ENCODE measurements around the gene MUC5AC.
"Not testable (repeated sequence)": the region's sequence is repeated elsewhere in the genome, so short reads cannot be mapped to it uniquely, and the experiment has no call there.

Gene MUC5AC

GRCh38 chr11:1199241-1199750 lies 41.5 kb downstream of the MUC5AC start:
- DNase-seq = no peak

GRCh38 chr11:1199751-1200610 lies 42.2 kb downstream of the MUC5AC start:
- DNase-seq = no peak

GRCh38 chr11:1200611-1201191 lies 42.9 kb downstream of the MUC5AC start:
- no peak for DNase-seq

DNA sequence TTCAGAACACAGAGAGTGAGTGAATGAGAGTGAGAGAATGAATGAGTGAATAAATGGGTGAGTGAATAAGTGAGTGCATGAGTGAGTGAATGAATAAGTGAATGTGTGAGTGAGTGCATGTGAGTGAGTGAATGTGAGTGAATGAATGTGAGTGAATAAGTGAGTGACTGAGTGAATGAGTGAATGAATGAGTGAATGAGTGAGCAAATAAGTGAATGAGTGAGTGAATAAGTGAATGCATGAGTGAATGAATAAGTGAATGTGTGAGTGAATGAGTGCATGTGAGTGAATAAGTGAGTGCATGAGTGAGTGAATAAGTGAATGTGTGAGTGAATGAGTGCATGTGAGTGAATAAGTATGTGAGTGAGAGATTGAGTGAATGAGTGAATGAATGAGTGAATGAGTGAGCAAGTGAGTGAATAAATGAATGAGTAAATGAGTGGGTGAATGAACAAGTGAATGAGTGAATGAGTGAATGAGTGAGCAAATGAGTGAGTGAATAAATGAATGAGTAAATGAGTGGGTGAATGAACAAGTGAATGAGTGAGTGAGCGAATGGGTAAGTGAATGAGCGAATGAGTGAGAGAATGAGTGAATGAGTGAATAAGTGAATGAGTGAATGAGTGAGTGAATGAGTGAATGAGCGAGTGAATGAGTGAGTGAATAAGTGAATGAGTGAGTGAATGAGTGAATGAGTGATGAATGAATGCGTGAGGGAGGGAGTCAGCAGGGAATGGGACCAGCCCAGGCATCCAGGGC lies 43.8 kb downstream of the MUC5AC start:
- no peak for DNase-seq

GRCh38 chr11:1202154-1202775 lies 44.5 kb downstream of the MUC5AC start:
- DNase-seq = no peak

- peak; percentile 19 for DNase-seq
Observed at GRCh38 chr11:1202776-1203504, 45.2 kb downstream of the MUC5AC start.

DNA sequence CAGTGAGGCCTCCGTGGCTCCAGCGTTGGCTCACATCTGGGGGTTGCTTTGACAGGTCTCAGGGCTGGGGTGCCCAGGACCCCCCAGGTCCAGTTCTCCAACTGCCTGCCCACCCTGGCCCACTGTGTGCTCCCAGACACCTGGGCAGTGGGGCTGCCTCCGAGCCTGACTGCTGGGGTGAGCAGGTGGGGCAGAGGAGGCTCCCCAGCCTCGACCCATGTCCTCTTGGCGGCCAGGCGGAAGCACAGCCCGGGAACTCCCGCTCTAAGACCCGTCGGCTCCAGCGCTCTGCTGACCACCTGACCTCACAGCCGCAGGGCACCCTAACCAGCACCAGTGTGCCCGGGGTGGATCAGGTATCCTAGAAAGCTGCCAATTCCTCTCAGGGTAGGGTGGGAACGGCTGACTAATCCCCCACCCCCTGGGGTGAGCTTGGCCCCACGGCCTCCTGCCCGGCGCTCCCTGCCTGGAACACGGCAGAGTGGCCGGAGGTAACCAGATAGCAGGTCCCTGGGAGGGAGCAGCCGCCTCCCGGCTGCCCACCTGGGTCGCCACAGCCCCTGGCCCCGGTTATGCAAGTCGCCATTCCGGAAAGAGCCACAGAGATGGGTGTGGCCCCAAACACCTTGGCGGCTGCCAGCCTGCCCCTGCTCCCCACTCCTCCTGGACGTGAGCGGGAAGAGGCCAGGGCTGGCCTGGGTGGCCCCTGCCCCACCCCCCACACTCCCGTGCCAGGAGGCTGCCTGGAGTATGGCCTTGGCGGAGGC lies 45.9 kb downstream of the MUC5AC start:
- DNase-seq = no peak

DNA sequence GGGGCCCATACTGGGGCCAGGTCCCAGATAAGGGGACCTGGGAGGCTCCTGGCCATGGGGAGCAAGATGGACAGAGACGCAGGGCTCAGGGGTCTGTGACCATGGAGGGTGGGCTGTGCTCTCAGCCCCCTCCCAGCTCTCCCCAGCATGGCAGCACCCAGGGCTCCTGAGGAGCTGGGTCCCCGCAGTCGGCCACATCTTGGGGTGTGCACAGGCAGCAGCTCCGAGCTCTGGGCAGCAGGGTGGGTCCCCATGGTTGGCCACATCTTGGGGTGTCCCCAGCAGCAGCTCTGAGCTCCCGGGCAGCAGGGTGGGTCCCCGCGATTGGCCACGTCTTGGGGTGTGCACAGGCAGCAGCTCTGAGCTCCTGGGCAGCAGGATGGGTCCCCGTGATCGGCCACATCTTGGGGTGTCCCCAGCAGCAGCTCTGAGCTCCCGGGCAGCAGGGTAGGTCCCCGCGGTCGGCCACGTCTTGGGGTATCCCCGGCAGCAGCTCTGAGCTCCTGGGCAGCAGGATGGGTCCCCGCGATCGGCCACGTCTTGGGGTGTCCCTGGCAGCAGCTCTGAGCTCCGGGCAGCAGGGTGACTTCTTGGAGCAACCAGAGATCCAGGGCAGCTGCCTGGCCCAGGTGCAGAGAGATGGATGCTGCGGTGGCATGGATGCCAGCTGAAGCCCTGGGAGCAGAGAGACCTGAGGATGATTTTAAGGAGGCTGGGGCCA lies 46.8 kb downstream of the MUC5AC start:
- no peak for DNase-seq

- DNase-seq = no peak
Observed at GRCh38 chr11:1205121-1205986, 47.6 kb downstream of the MUC5AC start.

DNA sequence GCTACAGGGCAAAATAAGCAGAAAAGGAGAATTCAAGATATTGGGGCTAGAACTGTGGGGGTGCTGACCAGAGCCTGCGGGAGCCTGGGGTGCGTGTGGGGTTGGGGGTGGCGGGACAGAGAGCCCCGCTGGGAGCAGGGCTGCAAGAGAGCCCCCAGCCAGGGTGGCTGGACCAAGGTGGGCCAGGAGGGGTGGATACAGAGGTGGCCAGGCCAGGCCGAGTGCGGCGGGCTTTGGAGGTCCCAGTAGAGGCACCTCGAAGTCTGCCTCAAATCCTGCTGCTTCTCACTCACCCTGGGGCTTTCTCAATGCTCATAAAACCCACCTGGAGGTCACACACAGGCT lies 48.2 kb downstream of the MUC5AC start:
- DNase-seq = no peak

GRCh38 chr11:1206391-1207271 lies 48.9 kb downstream of the MUC5AC start:
- DNase-seq = no peak

DNA sequence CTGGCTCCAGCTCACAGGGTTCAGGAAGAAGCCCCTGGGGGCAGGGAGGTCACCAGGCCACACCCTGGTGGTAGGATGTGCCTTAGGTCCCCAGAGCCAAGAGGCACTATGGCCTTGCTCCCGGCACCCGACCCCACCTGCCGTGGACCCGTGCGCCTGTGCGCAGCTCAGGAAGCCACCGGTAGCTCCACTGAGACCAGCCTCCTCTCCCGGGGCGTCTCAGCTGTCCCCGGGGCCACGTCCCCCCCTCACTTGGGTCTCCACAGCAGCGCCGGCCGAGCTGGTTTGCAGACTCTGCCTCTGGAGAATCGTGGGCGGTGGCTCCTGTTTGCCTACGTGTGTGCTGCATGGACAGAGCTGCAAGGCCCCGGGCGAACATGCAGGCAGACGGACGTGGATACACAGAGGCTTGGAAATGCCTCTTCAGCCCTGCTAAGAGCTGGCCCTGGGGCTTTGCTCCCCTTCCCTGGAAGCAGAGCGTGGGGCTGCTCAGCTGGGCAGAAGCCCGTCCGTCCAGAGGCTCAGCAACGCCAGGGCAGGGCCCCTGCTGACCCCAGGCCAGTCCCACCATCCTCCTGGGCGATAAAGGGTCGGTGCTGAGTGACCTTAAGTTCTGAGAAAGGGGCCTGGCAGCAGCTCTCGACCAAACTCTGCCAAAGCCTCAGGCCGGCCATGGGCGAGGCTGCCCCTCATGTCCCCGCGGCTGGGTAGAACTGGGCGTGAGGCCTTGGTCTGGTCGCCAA lies 49.8 kb downstream of the MUC5AC start:
- DNase-seq = no peak

DNA sequence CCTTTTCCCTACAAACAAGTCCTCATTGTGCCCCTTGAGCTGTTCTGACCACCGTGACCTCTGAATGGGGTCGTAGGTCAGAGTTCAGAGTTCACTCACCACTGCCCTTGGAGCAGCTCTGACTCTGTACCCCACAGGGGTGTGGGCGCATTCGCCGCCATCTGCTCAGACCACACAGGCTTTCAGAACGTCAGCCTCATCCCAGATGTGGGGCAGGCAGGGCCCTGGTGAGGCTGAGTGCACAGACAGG lies 50.3 kb downstream of the MUC5AC start:
- no peak for DNase-seq

- no peak for DNase-seq
Observed at GRCh38 chr11:1208394-1209261, 50.9 kb downstream of the MUC5AC start.

DNA sequence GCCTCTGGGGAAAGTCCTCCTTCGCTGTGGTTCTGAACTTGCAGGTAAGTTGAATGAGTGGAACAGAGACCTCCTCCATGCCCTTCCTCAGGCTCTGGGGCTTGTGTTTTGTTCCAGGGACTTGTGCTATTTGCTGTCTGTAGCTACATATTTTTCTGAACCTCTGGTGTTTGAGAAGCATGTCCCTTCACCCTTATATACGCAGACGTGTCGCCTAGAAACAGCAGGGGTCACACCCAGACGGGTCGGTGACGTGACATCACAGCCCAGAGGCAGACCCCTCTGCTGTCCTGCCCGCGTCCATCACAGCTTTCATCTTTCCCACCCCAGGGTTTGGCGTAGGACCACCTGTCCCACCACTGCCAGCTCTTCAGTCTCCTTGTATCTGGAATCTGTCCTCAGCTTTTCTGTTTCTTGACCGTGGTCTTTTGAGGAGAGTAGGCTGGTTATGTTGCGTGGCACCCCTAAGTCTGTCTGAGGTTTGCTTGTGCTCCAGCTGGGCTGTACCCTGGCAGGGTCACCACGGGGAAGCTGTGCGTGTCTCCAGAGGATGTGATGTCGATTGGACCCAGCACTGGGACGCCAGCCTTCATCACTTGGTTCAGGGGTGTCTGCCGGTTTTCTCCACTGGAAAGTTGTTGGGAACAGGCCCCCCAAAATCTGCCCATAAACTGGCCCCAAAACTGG lies 51.8 kb downstream of the MUC5AC start:
- DNase-seq = no peak

DNA sequence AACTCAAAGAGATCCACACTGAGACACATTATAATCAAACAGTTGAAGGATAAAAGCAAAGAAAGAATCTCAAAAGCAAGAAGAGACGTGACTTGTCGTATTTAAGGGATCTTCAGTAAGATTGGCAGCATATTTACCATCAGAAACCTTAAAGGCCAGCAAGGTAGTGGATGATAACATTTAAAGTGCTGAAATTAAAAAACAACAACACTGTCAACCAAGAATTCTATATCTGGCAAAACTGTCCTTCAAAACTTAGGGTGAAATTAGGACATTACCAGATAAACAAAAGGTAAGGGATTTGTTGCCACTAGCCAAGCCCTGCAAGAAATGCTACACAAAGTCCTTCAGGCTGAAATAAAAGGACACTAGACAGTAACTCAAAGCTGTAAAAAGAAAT lies 54.1 kb downstream of the MUC5AC start:
- DNase-seq = no peak

GRCh38 chr11:1215826-1216225 lies 58.1 kb downstream of the MUC5AC start:
- not testable (repeated sequence) for DNase-seq
